OCI-LY3 (cell line): ENCODE results near the gene DRD2.

Experiments used
- H2AFZ ChIP-seq: fragments of 200-600, 300-600 bp; shearing (Covaris generic); 2 replicates; pipeline ENCODE4 v1.6.0; 2014; ENCODE audit warnings: antibody characterized with exemption, low read depth, low read length
- H3K27ac ChIP-seq: fragments of 200-600, 300-600 bp; sonication (generic); 2 replicates; pipeline ENCODE4 v1.5.1; 2014; ENCODE audit warnings: mild to moderate bottlenecking, low read length, moderate library complexity, mixed read lengths
- H3K27me3 ChIP-seq: fragments of 200-600, 300-600 bp; sonication (generic); 2 replicates; pipeline ENCODE4 v1.6.1; 2014; ENCODE audit warnings: low read depth, low read length, mixed read lengths
- H3K36me3 ChIP-seq: fragments of 200-600, 300-600 bp; sonication (generic); replicated peaks from 2 replicates; pipeline ENCODE3; 2014; ENCODE audit warnings: low read depth, low read length, mixed read lengths
- H3K4me1 ChIP-seq: fragments of 300-600, 200-600 bp; sonication (generic); 2 replicates; pipeline ENCODE4 v1.6.1; 2014; ENCODE audit warnings: low read length, mixed read lengths
- H3K4me2 ChIP-seq: fragments of 200-600, 300-600 bp; sonication (generic); 2 replicates; pipeline ENCODE4 v1.6.1; 2014; ENCODE audit warnings: low read length, mixed read lengths
- H3K4me3 ChIP-seq: fragments of 300-600, 200-600 bp; sonication (generic); 2 replicates; pipeline ENCODE4 v1.5.1; 2014; ENCODE audit warnings: antibody characterized with exemption, mild to moderate bottlenecking, low read length, moderate library complexity
- H3K79me2 ChIP-seq: fragments of 300-600, 200-600 bp; shearing (Covaris generic); 2 replicates; pipeline ENCODE4 v1.6.1; 2014; ENCODE audit warnings: mild to moderate bottlenecking, low read length, mixed read lengths
- H3K9ac ChIP-seq: fragments of 300-600, 200-600 bp; shearing (Covaris generic); 2 replicates; pipeline ENCODE4 v1.6.0; 2014; ENCODE audit warnings: mild to moderate bottlenecking, low read length, moderate library complexity
- H3K9me3 ChIP-seq: fragments of 200-600, 300-600 bp; shearing (Covaris generic); 2 replicates; pipeline ENCODE4 v1.6.1; 2014; ENCODE audit warnings: low read length, mixed read lengths; ENCODE audit not compliant: insufficient read depth
- H4K20me1 ChIP-seq: fragments of 200-600, 300-600 bp; sonication (generic); 2 replicates; pipeline ENCODE4 v1.6.1; 2016; ENCODE audit warnings: low read length, mixed read lengths; ENCODE audit not compliant: insufficient read depth
- CTCF ChIP-seq: fragments of 200-600, 300-600 bp; sonication (generic); IDR thresholded peaks from 2 replicates; pipeline ENCODE4 v1.5.1; 2014; ENCODE audit warnings: antibody characterized with exemption, low read length, low read depth
- EZH2phosphoT487 ChIP-seq: fragments of 200-600 bp; shearing (Covaris generic); IDR thresholded peaks from 2 replicates; pipeline ENCODE4 v1.6.1; 2018; ENCODE audit warnings: antibody characterized with exemption, mixed run types, low read depth

Gene DRD2

GRCh38 chr11:113409526-113409925 is 65.7 kb downstream of the DRD2 start:
- Histone ChIP-seq H3K9me3 (no peaks in the 10 kb centered on the region), H3K4me3 (no peak overlapping the region), H3K9ac (no peak overlapping the region), H3K4me1 (no peaks in the 10 kb centered on the region), H4K20me1 (no peaks in the 10 kb centered on the region), H3K4me2 (no peak overlapping the region), H3K79me2 (no peaks in the 10 kb centered on the region), H2AFZ (no peak overlapping the region), H3K36me3 (no peaks in the 10 kb centered on the region), H3K27me3 (0 out of 2 replicates have a peak, but pooled peaks cover 8% of the 10 kb centered on the region), H3K27ac (no peak overlapping the region)
- no peak for TF ChIP-seq EZH2phosphoT487
- TF ChIP-seq CTCF = no peak

- H3K27me3 ChIP-seq = 0 out of 2 replicates have a peak, but pooled peaks cover 8% of the 10 kb centered on the region
- no peak overlapping the region for H3K27ac ChIP-seq
- H4K20me1 ChIP-seq = no peaks in the 10 kb centered on the region
- no peaks in the 10 kb centered on the region for H3K4me1 ChIP-seq
- no peaks in the 10 kb centered on the region for H3K79me2 ChIP-seq
- H3K4me3 ChIP-seq = no peak overlapping the region
- no peak overlapping the region for H2AFZ ChIP-seq
- no peak overlapping the region for H3K9ac ChIP-seq
- H3K36me3 ChIP-seq = no peaks in the 10 kb centered on the region
- TF ChIP-seq EZH2phosphoT487 (no peak), CTCF (no peak)
- H3K9me3 ChIP-seq = no peaks in the 10 kb centered on the region
- no peak overlapping the region for H3K4me2 ChIP-seq
These were observed 66.3 kb downstream of the DRD2 start for GRCh38 chr11:113408887-113409286.

GRCh38 chr11:113408206-113408605 is 67.0 kb downstream of the DRD2 start:
- Histone ChIP-seq H2AFZ (no peak overlapping the region), H3K9ac (no peak overlapping the region), H3K4me1 (no peaks in the 10 kb centered on the region), H3K27me3 (0 out of 2 replicates have a peak, but pooled peaks cover 8% of the 10 kb centered on the region), H3K36me3 (no peaks in the 10 kb centered on the region), H3K9me3 (no peaks in the 10 kb centered on the region), H3K4me3 (no peak overlapping the region), H3K79me2 (no peaks in the 10 kb centered on the region), H3K27ac (no peak overlapping the region), H3K4me2 (no peak overlapping the region), H4K20me1 (no peaks in the 10 kb centered on the region)
- no peak for TF ChIP-seq CTCF
- no peak for TF ChIP-seq EZH2phosphoT487

GRCh38 chr11:113407163-113407562 is 68.0 kb downstream of the DRD2 start:
- H3K36me3 ChIP-seq = no peaks in the 10 kb centered on the region
- no peaks in the 10 kb centered on the region for H3K79me2 ChIP-seq
- no peak overlapping the region for H3K4me3 ChIP-seq
- H4K20me1 ChIP-seq = no peaks in the 10 kb centered on the region
- H3K9me3 ChIP-seq = no peaks in the 10 kb centered on the region
- H3K27ac ChIP-seq = no peak overlapping the region
- no peaks in the 10 kb centered on the region for H3K4me1 ChIP-seq
- H3K4me2 ChIP-seq = no peak overlapping the region
- no peak overlapping the region for H2AFZ ChIP-seq
- no peak for TF ChIP-seq CTCF
- no peak for TF ChIP-seq EZH2phosphoT487
- H3K27me3 ChIP-seq = 0 out of 2 replicates have a peak, but pooled peaks cover 13% of the 10 kb centered on the region
- H3K9ac ChIP-seq = no peak overlapping the region
